Breast epithelium (tissue), 4 donors: ENCODE data around the gene STARD3. TPM values are rescaled to one million over a fixed set of nuclear protein-coding genes. Genes with fewer than 3 reads are reported as not detected.

Source experiments
- DNase-seq, 2 donors: peaks; one replicate each; pipeline ENCODE4 v3.0.0-alpha.2; 2019; ENCODE audit warnings: low spot score in 2 of 2
- H3K27ac ChIP-seq, 2 donors: fragments of 200-600 bp; sonication (generic) in 1 of 2; one replicate each; pipeline ENCODE4 v1.5.1; 2016 to 2019; ENCODE audit warnings: mild to moderate bottlenecking in 1 of 2
- H3K27me3 ChIP-seq, 2 donors: fragments of 200-600 bp; sonication (generic) in 1 of 2; one replicate each; pipeline versions ENCODE4 v1.5.1 to v1.6.0; 2017 to 2019; ENCODE audit warnings: control low read depth in 1 of 2, mild to moderate bottlenecking in 1 of 2
- H3K36me3 ChIP-seq: fragments of 200-600 bp; one replicate; pipeline ENCODE4 v1.5.1; 2019
- H3K4me1 ChIP-seq, 2 donors: fragments of 200-600 bp; sonication (generic); one replicate each; pipeline ENCODE4 v1.5.1; 2016 to 2019; ENCODE audit warnings: control low read depth in 1 of 2
- H3K4me3 ChIP-seq, 3 donors: fragments of 200-600 bp; sonication (generic); 1 replicate in 2 of 3; 2 replicates in 1 of 3; pipeline ENCODE4 v1.5.1; 2016 to 2019; ENCODE audit warnings: mild to moderate bottlenecking in 3 of 3, moderate library complexity in 2 of 3
- H3K9me3 ChIP-seq, 2 donors: fragments of 200-600 bp; sonication (generic) in 1 of 2; one replicate each; pipeline ENCODE4 v1.5.1; 2016 to 2019; ENCODE audit warnings: control low read depth in 1 of 2
- CTCF ChIP-seq, 3 donors: fragments of 450-650 bp; IDR thresholded peaks; one replicate each; pipeline ENCODE4 v1.5.1; 2016 to 2017; ENCODE audit warnings: antibody characterized with exemption in 3 of 3, mild to moderate bottlenecking in 3 of 3, moderate library complexity in 3 of 3
- POLR2A ChIP-seq: fragments of 450-650 bp; IDR thresholded peaks from one replicate; pipeline ENCODE4 v1.6.1; 2016; ENCODE audit warnings: antibody characterized with exemption, mild to moderate bottlenecking, moderate library complexity
- POLR2AphosphoS5 ChIP-seq, 3 donors: sonication (generic); formaldehyde crosslinking; IDR thresholded peaks; one replicate each; pipeline ENCODE4 v1.6.1; 2017; ENCODE audit warnings: antibody characterized with exemption in 3 of 3
- intact Hi-C: fragments of 100-400 bp; cut with DNase I; formaldehyde crosslinking; loops from one replicate; pipeline ENCODE4 v1.15.1; 2023; ENCODE audit warnings: low total_unique reads
- total RNA-seq, 3 donors: library from RNA; depleted of rRNA; stranded (reverse); fragments of >200 nt; gene quantifications; one replicate each; pipeline ENCODE4 v1.1.0, GENCODE V29; 2016

STARD3 gene
- total RNA-seq, 3 donors from 2014 or later = 37.0 to 43.9 (median 42.0) TPM

GRCh38 chr17:39639566-39640458 lies 2.9 kb downstream of the STARD3 start:
- no peak for DNase-seq
- Histone ChIP-seq H3K36me3 (no peaks in the 10 kb centered on the region), H3K4me1 (peaks cover 9 to 17% of the 10 kb centered on the region in 2 donors), H3K27ac (no peak overlapping the region), H3K4me3 (no peak overlapping the region), H3K9me3 (no peaks in the 10 kb centered on the region), H3K27me3 (no peaks in the 10 kb centered on the region)
- intact Hi-C loops = no loop called here
- TF ChIP-seq POLR2AphosphoS5 (IDR thresholded peaks at IDR 0.05) = no peak
- no peak for TF ChIP-seq CTCF (IDR thresholded peaks at IDR 0.05)
- no peak for TF ChIP-seq POLR2A

- Histone ChIP-seq H3K4me1 (peaks cover 9 to 17% of the 10 kb centered on the region in 2 donors), H3K27me3 (no peaks in the 10 kb centered on the region), H3K36me3 (no peaks in the 10 kb centered on the region), H3K27ac (no peak overlapping the region), H3K9me3 (no peaks in the 10 kb centered on the region), H3K4me3 (no peak overlapping the region)
- intact Hi-C loops = no loop called here
- DNase-seq = no peak
- TF ChIP-seq POLR2A = no peak
- no peak for TF ChIP-seq CTCF (IDR thresholded peaks at IDR 0.05)
- TF ChIP-seq POLR2AphosphoS5 (IDR thresholded peaks at IDR 0.05) = no peak
Measured at GRCh38 chr17:39640591-39641031, 3.7 kb downstream of the STARD3 start.

- Histone ChIP-seq H3K27ac (no peak overlapping the region), H3K4me1 (peaks cover 9 to 17% of the 10 kb centered on the region in 2 donors)
- no peak for DNase-seq
Measured at GRCh38 chr17:39641097-39641496, 4.2 kb downstream of the STARD3 start.

GRCh38 chr17:39641883-39642282 lies 4.9 kb downstream of the STARD3 start:
- intact Hi-C loops = no loop called here
- TF ChIP-seq CTCF (IDR thresholded peaks at IDR 0.05) = no peak
- no peaks in the 10 kb centered on the region for H3K27me3 ChIP-seq
- H3K4me1 ChIP-seq = peaks cover 6 to 12% of the 10 kb centered on the region in 2 donors
- H3K27ac ChIP-seq = no peak overlapping the region
- no peaks in the 10 kb centered on the region for H3K9me3 ChIP-seq
- H3K36me3 ChIP-seq = no peaks in the 10 kb centered on the region
- DNase-seq = no peak
- H3K4me3 ChIP-seq = no peak overlapping the region

More at GRCh38 chr17:39641097-39641496, 4.2 kb downstream of the STARD3 start:
- intact Hi-C loops = no loop called here
- Histone ChIP-seq H3K4me3 (no peak overlapping the region), H3K27me3 (no peaks in the 10 kb centered on the region), H3K36me3 (no peaks in the 10 kb centered on the region), H3K9me3 (no peaks in the 10 kb centered on the region)
- TF ChIP-seq POLR2AphosphoS5 (IDR thresholded peaks at IDR 0.05) = no peak
- TF ChIP-seq CTCF (IDR thresholded peaks at IDR 0.05) = no peak
- TF ChIP-seq POLR2A = no peak

- intact Hi-C loops = no loop called here
- no peak overlapping the region for H3K27ac ChIP-seq
- peaks cover 6 to 12% of the 10 kb centered on the region in 2 donors for H3K4me1 ChIP-seq
- no peak for DNase-seq
- H3K36me3 ChIP-seq = no peaks in the 10 kb centered on the region
- H3K4me3 ChIP-seq = no peak overlapping the region
- no peak for TF ChIP-seq POLR2AphosphoS5 (IDR thresholded peaks at IDR 0.05)
- TF ChIP-seq CTCF (IDR thresholded peaks at IDR 0.05) = no peak
- no peak for TF ChIP-seq POLR2A
- H3K27me3 ChIP-seq = no peaks in the 10 kb centered on the region
- no peaks in the 10 kb centered on the region for H3K9me3 ChIP-seq
Measured at GRCh38 chr17:39642291-39643074, 5.5 kb downstream of the STARD3 start.
